GM21515 (cell line): Measurements from ENCODE around the gene GPS1.

ENCODE experiments used
- ATAC-seq: cut with Tn5 transposase; IDR thresholded peaks from one replicate; pipeline ENCODE4 v1.9.1; 2021; ENCODE audit not compliant: unreplicated experiment

Gene GPS1

DNA sequence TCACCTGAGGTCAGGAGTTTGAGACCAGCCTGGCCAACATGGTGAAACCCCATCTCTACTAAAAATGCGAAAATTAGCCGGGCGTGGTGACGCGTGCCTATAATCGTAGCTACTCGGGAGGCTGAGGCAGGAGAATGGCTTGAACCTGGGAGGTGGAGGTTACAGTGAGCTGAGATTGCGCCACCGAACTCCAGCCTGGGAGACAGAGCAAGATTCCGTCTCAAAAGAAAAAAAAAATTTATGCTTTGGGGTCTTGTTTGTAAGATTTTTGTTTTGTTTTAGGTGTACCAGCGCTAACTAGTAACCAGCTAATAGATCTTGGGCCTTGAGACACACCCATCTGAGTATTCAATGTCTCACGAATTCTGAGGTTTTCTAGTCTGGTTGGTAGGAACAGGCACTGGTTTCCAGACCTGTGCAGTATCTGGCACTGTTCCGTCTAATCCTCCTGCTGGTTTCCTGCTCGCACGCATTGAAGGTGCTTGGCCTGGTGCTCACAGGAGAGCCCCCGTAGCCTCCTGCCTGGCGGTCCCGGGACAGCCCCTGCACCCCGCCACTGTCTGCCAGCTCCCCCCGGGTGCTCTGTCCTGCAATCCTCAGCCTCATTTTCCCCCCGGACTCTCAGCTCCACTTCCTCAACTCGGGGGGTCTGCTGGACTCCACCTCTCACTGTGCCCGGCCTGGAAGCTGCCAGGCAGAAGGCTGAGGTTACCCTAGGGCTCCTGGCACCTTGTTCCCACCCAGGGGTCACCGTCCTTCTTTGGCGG, 24.5 kb downstream of the GPS1 start:
- ATAC-seq: no peak

GRCh38 chr17:82076785-82077591, 25.3 kb downstream of the GPS1 start:
- ATAC-seq: no peak

DNA sequence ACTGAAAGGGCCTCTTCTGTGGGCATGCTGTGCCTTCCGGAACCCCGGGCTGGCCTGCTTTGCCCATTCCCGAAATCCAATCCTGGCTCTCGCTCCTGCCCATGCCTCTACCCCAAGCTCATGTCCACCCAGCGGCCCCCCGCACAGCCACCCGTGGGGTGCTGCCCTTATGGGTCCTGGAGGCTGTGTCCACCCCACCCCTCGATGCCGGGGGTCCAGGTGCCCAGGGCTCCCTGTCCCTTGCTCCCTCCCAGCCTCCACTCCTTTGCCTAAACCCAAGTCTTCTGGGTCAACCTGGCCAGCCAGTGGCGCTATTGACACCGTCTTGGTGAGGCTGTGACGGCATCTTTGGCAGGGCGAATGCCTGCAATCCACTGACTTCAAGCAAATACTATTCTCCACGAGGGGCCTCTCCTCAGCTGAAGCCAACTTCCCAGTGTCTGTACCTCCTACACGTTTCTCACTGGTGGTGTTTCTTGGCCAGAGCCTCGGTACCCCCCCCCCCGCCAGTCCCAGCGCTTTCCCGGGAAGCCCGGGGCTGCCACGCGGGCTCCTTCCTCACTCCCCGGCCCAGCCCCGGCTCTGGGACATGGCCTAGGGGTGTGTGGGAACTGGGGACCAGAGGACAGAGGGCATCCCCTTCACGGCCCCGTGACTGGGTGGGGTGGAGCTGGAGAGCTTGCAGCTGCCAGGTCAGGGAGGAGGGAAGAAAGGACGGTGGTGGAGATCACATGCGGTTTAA, 26.1 kb downstream of the GPS1 start:
- ATAC-seq: no peak

DNA sequence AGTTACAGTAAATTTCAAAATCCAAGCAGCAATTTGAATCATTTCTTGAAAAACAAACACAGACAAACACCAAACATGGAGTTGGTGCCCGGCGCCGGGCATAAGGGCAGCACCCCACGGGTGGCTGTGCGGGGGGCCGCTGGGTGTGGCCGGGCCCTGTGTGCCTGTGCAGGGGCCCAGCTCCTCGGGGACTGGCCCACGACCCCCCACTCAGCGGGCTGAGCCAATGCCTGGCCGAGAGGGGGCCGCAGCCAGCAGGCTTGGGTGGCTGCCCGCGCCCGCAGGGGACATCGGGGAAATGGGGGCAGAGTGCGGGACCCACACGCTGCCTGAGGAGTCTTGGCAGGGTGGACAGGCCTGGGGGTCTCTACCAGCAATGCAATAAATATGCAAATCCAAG, 26.7 kb downstream of the GPS1 start:
- no peak for ATAC-seq

DNA sequence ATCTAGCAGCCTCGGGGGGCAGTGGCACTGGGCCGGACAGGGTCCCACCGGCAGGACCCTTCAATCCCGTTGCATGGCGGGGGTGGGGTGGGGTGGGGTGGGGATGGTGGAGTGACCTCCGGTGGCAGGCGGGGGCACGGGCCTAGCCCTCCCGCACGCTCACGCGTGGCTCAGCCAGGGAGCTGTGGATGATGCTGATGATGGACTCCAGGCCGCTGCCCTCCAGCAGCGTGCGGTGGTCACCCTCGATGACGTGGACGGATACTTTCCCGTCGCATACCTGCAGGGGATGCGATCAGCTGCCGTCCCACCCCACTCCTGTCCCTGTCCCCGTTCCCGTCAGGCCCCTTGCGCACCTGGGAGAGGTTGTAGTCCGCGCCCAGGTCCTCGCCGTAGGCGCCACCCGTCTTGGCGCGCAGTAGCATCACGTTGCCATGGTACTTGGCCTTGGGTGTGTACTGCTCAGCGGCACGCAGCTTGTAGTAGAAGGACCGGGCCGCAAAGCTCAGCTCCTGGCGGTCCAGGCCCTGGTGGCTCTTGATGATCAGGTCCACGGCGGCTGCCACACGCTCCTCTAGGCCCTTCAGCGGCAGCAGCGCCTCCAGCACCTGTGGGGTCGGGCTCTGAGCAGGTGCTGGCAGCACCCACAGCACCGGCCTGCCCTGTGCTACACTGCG, 27.4 kb downstream of the GPS1 start:
- ATAC-seq: no peak

DNA sequence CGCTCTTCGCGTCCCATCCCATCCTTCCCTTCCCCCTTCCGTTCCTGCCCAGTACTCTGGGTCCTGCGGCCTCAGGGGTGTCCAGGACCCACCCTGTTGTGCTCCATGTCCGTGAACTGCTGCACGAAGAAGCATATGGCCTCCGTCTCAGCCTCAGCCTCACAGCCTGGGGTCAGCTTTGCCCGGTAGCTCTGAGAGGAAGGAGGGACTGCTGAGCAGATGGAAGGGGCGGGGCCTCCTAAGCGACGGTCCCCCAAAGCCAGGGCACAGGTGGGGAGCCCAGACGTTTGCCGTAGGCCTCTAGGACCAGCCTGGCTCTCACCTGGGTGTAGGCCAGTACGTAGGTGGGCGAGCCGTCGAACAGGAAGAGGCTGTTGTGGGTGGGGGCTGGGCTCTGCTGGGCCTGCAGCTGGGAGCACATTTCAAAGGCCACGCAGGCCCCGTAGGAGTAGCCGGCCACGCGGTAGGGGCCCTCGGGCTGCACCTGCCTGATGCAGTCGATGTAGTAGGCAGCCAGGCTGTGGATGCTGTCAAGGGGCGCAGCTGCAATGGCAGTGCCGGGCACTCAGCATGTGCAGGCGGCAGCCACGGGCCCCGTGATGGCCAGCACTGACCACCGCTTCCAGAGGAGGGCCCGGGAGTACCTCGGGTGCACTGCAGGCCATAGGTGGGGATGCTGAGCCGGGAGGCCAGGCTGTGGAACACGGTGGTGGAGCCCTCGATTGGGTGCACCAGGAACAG, 28.5 kb downstream of the GPS1 start:
- ATAC-seq: no peak

GRCh38 chr17:82080789-82081464, 29.2 kb downstream of the GPS1 start:
- ATAC-seq: no peak

GRCh38 chr17:82081546-82081945, 29.8 kb downstream of the GPS1 start:
- ATAC-seq: no peak

GRCh38 chr17:82081966-82082365, 30.3 kb downstream of the GPS1 start:
- no peak for ATAC-seq

DNA sequence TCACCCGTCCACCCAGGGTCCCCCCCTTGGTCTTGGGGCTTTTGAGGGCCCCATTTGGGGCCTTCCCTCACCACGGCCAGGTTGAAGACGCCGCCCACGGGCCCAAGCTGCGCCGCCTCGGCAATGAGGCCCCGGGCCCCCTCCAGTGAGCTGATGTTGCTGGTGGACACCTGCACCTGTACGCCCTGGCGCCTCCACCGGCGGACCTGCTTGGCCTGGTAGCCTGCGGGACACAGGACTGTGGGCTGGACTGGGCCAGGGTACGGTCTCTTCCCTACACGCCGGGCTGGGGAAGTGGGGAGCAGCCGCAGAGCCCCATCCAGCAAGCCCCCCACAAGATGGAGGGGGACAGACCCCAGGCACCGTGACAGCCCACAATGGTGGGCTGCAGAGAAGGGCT, 30.8 kb downstream of the GPS1 start:
- ATAC-seq: no peak

DNA sequence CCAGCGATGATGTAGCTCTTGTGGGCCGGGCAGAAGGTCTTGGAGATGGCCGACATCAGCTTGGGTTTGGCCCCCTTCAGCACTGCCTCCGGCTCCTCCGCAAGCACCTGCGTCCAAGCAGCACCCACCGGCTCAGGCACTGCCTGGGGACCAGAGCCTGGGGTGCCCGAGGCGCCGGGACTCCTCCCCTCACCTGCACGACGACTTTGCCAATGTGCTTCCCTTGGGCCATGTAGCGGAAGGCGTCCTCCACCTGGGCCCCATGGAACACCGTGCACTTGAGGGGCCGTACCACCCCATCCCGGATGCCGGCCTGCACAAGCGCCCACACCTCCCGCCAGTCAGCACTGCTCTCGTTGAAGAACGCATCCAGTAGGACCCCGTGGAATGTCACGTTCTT, 31.3 kb downstream of the GPS1 start:
- ATAC-seq: no peak

GRCh38 chr17:82083533-82084359, 32.0 kb downstream of the GPS1 start:
- ATAC-seq: no peak

DNA sequence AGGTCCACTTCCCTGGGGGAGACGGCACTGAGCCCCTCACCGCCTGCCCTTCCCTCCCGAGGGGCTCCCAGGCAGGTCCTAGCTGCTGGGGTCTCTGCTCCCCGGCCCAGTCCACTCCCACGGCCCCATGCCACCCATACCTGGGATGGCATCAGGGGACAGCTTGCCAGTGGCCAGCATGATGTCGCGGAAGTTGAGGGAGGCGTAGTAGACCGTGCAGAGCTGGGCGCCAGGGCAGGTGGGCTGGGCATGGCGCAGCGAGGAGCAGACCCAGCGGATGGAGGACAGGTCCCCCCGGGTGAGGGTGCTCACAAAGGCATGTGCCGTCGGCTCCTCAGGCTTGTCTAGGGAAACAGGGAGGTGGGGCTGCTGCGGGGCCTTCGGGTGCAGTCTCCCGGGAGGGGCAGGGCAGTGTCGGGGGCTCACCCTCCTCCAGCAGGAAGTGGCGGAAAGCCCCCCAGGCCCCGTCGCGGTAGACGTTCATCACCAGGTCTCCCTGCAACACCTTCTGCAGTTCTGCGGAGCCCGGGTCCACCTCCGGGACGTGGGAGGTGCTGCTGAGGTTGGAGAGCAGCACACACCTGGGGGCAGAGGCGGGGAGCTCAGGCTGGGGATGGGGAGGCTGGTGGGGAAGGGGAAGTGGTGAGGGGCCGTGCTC, 32.8 kb downstream of the GPS1 start:
- no peak for ATAC-seq

DNA sequence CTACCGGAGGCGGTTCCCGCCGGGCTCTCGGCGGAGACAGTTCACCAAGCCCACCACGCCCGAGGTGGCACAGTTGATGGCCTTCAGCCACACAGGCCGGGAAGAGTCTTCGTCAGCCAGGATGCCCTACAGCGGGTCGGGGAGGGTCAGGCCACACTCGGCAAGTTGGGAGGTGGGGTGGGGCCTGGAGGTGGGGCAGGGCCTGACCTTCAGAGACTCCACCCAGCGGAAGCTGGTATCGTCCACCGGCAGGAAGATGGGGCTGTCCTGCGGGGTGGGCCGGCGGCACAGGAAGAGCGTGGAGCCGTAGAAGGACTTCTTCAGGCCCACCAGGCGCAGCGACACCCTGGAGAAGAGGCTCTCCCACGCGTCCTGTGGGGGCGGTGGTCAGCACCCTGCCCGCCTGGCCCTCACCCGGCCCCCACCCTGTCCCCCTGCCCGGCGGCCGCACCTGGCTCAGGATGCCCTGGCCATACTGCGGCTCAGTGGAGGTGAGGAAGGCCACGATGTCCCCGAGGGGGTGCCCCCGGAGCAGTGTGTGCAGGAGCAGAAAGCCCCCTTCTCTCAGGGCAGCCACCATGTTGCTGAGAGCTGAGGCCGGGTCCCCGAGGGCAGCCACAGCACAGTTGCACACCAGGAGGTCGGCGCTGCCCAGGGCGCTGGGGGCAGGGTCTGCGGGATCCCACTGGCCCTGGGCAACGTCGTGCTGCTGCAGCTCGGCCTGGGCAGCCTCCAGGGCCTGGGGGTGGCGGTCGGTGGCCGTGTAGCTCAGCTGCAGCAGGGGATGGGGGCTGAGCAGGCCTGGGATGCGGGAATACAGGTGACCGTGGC, 33.5 kb downstream of the GPS1 start:
- ATAC-seq: no peak

GRCh38 chr17:82085931-82086764, 34.5 kb downstream of the GPS1 start:
- no peak for ATAC-seq

DNA sequence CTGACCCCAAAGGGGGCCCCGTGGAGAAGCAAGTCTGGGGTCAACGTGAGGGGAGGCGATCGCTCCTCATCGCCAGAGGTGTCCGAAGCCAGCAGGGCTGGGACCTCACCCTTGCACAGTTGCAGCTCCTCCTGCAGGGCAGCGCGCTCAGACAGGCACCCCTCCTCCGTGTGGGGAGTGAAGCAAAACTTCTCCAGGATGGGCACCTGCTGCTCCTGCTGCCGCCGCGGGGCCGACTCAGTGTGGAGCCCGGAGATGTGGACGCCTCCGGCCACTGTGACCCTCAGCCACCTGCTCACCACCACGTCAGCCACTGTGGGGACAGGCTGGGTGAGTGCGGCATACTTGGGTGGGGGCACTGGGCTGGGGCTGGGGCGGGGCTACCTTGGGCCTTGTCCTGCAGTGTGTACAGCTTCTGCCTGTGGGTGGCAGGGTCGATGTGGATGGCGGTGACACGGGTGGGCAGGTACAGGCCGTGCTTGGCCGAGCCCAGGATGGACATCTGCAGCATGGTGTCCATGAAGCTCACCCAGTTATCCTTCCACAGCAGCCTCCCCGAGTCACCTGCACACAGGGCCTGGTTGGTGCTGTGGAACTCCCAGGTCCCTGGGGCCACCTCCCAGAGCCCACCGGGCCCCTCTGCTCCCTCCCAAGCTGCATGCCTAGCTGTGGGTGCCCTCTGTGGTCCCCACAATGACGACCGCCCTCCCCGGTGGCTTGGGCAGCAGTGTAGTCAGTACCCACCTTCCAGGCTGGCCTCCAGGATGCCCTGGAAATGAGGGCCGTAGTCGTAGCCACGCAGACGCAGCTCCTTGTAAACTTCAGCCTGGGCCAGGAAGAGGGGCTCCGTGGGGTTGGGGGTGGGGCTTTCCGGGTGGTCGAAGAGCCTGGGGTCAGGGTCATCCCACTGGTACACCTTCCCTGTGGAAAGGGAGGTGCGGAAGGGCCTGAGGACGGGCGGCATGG, 35.5 kb downstream of the GPS1 start:
- ATAC-seq: no peak
